T-helper 2 cell (primary cell): ENCODE results near the gene OR2A14.
"Not testable (repeated sequence)": the region's sequence is repeated elsewhere in the genome, so short reads cannot be mapped to it uniquely, and the experiment has no call there.

Experiments used
- DNase-seq, 5 experiments: peaks; one replicate each; pipeline versions ENCODE4 v3.0.0 to v3.0.0-alpha.2; 2012 to 2022
- total RNA-seq, 2 donors: gene quantifications; one replicate each; lab custom pipeline; 2026; lab: John Stamatoyannopoulos, UW

Gene OR2A14, protein sequence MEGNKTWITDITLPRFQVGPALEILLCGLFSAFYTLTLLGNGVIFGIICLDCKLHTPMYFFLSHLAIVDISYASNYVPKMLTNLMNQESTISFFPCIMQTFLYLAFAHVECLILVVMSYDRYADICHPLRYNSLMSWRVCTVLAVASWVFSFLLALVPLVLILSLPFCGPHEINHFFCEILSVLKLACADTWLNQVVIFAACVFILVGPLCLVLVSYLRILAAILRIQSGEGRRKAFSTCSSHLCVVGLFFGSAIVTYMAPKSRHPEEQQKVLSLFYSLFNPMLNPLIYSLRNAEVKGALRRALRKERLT
- 0 reads per million in 2 donors for total RNA-seq

DNA sequence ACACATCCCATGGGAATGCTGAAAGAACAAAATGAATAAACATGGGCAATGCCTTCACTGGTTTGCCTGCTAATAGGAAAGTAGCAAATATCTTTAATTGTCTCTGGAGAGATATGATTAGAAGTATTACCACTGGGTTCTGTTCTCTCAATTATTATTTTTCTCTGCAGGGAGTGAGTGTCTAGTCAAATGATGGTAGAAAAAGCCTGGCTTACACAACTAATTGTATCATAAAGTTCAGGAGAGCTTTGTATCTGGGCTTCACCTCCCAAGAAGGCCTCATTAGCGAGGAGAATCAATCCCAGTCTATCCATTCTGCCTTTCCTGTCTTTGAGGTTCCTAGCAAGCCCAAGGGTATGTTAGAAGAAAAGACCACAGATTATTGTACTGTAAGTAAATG lies at the start of gene OR2A14:
TSS of gene OR2A14 (plus strand) at position 301 of the 400 bp plus-strand sequence. CDS start 5,937 bp downstream, outside the sequence.
- DNase-seq: no peak

DNA sequence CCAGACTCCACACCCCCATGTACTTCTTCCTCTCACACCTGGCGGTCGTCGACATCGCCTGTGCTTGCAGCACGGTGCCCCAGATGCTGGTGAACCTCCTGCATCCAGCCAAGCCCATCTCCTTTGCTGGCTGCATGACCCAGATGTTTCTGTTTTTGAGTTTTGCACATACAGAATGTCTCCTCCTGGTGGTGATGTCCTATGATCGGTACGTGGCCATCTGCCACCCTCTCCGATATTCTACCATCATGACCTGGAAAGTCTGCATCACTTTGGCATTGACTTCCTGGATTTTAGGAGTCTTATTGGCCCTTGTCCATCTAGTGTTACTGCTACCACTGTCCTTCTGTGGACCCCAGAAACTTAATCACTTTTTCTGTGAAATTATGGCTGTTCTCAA lies 48.6 kb upstream of the OR2A14 start:
- DNase-seq: no peak

DNA sequence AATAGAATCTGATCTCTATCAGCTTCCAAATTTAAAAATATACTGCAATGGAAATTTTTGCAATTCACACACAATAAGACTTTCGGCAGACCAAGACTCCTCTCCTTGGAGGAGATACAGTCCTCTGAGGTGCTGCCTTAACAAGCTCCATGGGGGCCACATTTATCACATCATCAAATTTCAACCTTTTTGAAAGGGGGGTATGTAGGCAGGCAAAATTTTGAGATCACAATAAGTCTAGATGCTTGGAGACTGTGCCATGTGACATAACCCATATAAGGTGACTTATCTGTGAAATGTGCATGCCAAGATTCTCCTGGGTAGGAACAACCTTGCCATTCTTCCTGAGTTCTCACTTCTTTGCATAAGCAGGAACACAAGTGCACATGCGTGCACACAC lies 37.0 kb upstream of the OR2A14 start, which contains the start of gene OR2A12:
TSS of gene OR2A12 (plus strand) at position 301 of the 400 bp plus-strand sequence. CDS start 8,830 bp downstream, outside the sequence.
- DNase-seq: no peak

DNA sequence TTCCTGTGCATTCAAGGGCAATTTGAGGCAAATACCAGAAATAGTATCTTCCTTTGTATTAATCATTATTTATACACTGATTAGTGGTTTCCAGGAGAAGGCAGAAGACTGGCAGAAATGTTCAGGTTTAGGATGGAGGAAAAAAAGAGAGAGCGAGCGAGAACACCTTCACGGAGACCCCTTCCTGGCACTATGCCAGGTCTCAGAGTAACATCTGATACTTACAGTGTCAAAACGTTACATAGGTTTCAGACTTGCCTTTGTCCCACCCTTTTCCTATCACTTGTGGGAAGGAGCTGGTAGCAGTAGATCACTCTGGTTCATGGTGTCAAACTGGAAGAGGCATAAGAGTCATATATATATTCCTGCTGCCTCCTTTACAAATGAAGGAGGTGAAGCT lies 36.2 kb upstream of the OR2A14 start:
- DNase-seq: no peak

DNA sequence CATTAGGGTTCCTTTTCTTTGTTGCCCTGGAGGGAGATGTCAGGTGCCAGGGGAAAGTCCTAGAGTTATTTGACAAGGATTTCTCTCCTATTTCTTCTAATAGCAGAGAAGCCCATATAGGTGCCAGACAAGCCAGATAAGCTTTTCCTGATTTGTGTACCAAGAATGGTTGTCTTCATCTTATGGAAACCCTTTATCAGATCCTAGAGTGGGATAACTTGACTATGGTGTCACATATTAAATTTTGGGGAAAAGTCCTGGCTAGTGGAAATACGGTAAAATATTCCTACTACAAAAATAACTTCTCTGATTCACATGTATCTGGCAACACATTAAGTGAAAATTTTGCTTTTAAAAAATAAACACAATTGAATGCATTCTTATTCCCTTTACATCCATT lies 35.7 kb upstream of the OR2A14 start:
- no peak for DNase-seq

DNA sequence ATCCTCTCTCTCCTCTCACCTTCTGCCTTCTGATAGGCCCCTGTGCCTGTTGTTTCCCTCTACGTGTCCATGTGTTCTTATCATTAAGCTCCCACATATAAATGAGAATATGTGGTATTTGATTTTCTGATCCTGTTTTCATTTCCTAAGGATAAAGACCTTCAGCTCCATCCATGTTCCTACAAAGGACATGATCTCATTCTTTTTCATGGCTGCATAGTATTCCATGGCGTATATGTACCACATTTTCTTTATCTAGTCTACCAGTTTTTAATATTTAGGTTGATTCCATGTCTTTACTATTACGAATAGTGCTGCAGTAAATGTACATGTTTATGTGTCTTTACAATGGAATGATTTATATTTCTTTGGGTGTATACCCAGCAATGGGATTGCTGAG lies 32.3 kb upstream of the OR2A14 start:
- no peak for DNase-seq

DNA sequence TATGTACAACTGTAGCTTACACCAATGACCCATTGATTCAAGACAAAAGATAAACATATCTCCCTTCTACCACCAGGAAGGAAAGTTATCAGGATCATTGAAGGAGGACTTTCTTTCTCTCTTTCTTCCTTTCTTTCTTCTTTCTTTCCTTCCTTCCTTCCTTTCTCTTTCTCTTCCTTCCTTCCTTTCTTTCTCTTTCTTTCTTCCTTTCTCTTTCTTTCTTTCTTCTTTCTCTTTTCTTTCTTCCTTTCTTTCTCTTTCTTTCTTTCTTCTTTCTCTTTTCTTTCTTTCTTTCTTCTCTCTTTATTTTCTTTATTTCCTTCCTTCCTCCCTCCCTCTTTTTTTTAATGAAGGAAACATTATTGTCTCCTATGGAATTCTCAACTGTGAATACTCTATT lies 24.2 kb upstream of the OR2A14 start:
- DNase-seq: no peak

DNA sequence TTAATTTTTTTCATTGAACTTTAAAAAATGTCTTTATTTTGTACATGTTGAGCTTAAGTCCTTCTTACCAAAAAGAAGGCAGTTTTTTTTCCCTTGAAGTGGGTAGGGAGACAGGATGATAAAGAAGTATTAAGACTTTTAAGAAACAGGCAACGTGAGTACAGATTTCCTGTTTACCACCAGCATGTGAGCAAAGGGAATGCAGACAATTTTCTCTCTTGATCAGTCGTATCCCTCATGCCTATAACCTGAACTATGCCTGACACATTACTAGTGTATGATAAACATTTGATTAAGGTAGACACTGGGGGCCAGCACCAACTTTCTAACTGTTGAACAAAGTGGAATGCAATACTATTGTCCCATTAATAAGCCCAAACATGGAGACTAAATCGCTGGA lies 22.4 kb upstream of the OR2A14 start:
- DNase-seq: no peak

DNA sequence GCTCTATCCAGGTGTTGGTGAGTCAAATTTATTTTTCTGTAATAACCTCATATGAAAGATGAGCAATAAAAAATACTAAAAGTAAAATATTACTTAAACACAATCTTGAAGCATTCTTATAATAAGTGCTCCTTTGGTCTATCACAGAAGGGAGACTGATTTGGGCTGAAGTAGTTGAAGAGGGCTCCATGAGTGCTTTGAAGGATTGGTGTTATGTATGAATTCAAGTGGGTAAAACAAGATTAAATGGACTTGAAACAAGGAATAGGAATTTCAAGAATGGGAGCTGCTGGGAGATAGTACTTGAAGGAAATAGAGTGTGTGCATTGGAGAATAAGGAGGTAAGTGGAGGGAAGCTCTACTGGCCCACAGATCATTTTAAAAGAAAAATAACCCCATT lies 20.9 kb upstream of the OR2A14 start:
- DNase-seq: no peak

DNA sequence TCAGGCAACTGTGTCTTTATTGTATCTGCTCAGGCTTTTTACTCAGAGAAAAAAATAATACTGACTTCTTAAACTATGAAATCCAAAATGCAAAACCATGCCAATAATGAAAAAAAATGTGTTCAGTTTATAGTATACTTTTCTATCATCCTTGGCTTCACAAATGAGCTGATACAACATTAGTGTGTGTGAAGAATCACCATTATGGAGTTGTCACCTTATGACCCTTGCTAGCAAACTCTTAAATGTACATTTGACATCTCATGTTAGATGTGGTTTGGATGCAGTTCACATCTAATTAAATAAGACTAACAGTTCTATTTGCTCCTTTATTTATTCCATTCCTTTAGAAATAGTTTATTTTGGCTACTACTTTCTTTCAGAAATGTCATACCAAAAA lies 17.8 kb upstream of the OR2A14 start:
- DNase-seq: no peak

DNA sequence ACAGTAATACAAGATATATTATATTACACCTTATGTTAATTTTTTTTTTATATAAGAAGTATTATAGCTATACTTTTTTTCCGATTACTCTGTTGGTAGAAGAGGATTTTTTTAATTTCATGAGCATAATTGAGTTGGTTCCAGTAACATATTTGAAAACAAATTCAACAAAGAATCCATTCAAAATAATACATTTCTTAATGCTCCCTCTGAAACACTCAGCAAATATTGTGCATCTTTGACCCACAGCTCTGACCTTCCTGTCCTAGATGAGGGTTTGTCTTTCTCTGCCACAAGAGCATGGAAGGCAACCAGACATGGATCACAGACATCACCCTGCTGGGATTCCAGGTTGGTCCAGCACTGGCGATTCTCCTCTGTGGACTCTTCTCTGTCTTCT lies 13.7 kb upstream of the OR2A14 start, which contains the start of gene OR2A2:
TSS of gene OR2A2 (plus strand) at position 301 of the 400 bp plus-strand sequence. CDS start at position 301, 0 bp downstream.
- no peak for DNase-seq

DNA sequence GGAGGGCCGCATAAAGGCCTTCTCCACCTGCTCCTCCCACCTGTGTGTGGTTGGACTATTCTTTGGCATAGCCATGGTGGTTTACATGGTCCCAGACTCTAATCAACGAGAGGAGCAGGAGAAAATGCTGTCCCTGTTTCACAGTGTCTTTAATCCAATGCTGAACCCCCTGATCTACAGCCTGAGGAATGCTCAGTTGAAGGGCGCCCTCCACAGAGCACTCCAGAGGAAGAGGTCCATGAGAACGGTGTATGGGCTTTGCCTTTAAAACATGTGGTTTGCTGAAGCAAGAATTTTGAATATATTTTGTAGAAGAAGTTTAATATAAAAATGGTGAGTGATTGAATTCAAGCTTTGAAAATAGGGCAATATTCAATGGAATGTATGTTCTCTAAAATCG lies 12.7 kb upstream of the OR2A14 start:
- DNase-seq: no peak

DNA sequence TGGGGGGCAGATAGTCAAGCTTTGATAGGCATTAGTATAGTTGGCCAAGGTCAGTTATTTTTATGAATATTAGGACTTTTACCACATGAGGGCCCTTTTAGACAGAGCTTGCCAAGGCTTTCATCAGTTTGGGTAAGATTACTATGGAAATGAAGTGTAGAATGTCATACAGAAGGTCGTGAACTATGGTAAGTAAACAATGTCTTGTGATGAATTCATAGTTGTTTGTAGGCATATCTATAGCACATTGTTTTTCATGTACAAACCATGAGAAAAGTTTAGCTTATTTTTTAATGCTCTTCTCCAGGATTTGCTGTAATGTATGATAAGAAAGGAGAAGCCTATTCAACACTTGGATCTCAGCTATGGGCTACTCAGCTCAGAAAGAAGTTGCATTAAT lies 9.3 kb upstream of the OR2A14 start:
- no peak for DNase-seq

DNA sequence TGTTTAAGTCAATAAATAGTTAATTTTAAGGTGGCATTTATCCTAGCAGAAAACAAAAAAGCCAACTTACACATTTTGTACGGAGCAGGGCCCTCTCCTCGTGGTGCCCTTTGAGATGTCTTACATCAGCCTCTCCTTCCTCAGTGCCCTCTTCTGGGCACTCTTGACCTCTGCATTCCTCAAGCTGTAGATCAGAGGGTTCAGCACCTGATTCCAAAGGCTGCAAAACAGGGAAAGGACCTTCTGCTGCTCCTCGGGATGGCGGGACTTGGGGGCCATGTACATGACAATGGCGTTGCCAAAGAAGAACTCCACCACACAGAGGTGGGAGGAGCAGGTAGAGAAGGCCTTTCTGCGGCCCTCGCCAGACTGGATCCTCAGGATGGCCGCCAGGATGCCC lies 4.6 kb upstream of the OR2A14 start:
- no peak for DNase-seq

DNA sequence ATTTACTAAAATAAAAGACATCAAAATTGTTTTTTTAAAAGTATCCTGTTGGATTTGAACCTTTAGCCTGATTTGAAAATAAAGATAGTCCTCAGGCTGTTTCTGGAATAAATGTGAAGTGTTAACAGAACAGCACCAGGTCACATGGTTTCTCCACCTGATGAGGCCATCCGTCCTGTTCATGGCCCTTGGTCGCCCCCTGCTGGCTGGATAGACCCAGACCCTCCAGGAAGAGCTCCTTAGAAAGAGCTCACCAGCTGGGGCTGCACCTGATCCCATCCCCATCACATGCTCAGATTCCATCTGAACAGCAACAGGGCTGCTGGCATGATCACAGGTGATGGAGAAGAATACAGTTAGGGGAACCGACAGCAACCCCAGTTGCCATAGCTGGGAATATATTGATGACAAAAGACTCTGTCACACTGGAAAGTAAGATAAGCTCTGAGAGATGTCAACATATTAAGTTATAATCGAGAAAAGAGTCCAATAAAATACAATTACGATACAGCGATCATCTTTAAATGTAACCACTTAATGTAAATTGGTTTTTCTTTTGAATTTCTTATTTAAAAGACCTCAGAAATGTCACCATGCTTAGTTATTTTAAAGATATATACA lies 4.8 kb downstream of the OR2A14 start:
- DNase-seq: peak; percentile 46 to 80 (median 77)

DNA sequence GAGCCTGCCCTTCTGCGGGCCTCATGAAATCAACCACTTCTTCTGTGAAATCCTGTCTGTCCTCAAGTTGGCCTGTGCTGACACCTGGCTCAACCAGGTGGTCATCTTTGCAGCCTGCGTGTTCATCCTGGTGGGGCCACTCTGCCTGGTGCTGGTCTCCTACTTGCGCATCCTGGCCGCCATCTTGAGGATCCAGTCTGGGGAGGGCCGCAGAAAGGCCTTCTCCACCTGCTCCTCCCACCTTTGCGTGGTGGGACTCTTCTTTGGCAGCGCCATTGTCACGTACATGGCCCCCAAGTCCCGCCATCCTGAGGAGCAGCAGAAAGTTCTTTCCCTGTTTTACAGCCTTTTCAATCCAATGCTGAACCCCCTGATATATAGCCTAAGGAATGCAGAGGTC lies 6.6 kb downstream of the OR2A14 start:
- not testable (repeated sequence) for DNase-seq

DNA sequence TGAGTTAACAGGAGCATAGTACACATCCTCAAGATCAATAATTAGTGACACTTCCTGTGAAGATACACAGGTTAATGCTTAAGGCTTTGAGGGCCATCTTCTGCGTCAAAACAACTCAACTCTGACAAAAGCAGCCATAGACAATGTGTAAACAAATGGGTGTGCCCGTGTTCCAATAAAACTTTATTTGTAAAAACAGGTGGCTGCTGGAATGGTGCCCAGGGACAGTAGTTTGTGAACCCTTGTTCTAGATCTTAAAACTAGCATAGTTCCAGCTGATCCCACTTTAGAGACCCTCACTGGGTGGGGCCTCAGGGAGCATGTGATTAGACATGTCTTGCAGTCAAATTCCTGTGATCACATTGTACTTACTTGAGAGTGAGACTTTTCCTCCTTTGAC lies 7.8 kb downstream of the OR2A14 start:
- no peak for DNase-seq

DNA sequence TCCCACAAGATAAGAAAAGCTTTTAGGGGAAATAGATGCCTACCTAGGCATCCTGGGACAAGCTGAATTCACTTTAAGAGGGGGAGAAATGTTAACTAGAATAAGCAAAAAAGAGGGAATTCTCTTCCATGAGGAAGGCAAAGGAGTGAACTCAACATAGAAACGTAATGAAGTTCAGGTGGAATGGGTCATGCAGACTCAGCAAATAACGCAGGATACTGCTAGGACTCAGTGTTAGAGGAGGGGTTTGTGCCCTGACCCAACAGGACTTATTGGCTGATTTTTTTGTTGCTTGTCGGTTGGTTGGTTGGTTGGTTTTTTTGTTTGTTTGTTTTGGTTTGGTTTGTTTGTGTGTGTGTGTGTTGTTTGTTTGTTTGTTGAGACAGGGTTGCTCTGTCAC lies 9.3 kb downstream of the OR2A14 start:
- no peak for DNase-seq

DNA sequence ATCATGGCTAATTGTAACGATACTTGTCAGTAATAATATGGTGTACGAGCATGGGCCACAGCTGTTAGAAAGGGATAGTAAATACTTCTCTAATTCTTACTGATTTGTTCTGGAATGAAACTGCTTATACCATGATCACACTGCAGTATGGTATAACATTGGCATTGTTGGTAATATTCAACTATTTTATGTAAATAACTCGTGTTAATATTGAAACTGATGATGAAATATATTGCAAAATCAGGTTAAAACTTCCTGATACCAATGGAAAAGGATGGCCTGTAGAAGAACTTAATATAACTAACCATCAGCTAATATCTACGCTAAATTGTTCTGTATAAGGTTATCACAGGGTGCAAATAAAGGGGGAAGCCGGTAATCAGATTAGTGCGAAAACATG lies 10.3 kb downstream of the OR2A14 start:
- DNase-seq: no peak

DNA sequence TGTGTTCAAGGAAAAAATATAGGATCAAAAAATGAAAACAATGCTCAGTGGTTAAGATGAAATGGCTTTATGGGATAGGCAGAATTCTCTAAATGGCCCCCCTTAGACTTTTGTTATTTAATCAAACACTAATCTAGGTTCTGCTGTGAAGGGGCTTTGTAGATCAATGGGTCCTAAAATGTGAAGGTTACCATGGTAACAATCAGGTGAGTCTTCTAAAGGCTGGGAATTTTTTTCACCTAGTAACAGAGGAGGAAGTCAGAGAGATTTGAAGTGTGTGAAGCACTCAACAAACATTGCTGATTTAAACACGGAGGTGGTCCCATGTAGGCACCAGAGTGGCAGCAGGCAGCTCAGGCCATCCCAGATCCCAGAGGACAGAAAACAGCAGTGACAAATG lies 11.1 kb downstream of the OR2A14 start:
- no peak for DNase-seq

DNA sequence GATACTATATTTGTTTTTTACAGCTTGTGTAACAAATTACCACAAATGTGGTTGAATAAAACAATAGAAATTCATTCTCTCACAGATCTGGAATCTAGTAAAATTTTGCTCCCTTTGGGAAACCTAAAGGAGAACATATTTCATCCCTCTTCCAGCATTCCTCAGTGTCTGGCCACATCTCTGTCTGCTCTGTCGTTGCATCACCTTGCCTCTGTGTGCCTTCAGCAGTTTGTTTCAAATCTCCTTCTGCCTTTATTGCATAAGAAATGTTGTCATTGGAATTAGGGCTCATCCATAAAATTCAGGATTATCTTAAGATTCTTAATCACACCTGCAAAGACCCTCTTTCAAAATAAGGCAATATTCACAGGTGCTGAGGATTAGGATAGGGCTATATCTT lies 14.5 kb downstream of the OR2A14 start:
- DNase-seq: no peak

DNA sequence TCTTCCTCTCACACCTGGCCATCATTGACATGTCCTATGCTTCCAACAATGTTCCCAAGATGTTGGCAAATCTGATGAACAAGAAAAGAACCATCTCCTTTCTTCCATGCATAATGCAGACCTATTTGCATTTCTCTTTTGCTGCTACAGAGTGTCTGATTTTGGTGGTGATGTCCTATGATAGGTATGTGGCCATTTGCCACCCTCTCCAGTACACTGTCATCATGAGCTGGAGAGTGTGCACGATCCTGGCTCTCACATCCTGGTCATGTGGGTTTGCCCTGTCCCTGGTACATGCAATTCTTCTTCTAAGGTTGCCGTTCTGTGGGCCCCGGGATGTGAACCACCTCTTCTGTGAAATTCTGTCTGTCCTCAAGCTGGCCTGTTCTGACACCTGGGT lies 19.2 kb downstream of the OR2A14 start:
- DNase-seq: no peak

DNA sequence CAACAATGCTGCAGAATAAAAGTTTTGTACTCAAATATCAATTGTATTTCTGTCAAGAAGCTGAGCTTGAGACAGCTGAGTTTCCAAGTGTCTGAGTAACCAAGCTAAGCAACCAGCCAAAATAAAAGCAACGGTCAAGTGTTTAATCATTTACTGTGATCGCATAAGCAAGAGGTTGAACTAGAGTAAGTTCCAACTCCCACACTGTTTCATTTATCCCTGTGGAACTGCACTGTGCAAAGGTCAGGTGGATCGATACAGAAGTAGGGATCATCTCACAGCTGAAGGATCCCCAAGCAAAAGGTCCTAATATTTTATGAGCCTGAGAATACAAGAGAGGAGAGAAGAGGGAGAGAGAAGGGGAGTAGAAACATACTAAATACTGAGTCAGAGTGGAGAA lies 21.4 kb downstream of the OR2A14 start:
- DNase-seq: no peak

DNA sequence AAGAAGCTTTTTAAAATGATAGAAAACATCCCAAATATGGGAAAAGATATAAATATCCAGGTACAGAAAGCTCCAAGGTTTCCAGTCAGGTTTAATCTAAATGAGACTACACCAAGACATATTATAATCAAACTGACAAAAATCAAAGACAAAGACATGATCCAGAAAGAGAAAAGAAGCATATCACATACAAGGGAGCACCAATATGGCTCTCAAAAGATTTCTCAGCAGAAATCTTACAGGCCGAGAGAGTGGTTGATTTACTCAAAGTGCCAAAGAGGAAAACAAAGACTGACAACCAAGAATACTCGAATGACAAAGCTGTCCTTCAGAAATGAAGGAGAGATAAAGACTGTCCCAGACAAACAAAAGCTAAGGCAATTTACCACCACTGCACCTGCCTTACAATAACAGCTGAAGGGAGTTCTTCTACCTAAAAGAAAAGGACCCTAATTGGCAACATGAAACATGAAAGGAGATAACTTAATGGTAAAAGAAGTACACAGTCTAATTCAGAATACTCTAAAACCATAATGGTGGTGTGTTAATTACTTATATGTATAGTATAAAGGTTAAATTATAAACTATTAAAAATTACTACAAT lies 25.4 kb downstream of the OR2A14 start:
- DNase-seq: no peak
